A673 (cell line): ENCODE measurements around the gene CNTROB.

Experiments used
- CTCF ChIP-seq: fragments of 300-800, 200-600 bp; sonication (generic); conservative IDR thresholded peaks from 2 replicates; pipeline ENCODE4 v1.5.1; 2017; ENCODE audit warnings: low read depth, mild to moderate bottlenecking, antibody characterized with exemption, low read length, moderate library complexity, mixed read lengths
- EZH2 ChIP-seq: fragments of 200-600 bp; sonication (generic); IDR thresholded peaks from 2 replicates; pipeline ENCODE4 v1.6.1; 2017; ENCODE audit warnings: borderline replicate concordance, low read depth, mild to moderate bottlenecking, mixed read lengths, antibody characterized with exemption, low read length; ENCODE audit not compliant: poor library complexity, severe bottlenecking

- TF ChIP-seq CTCF (no peak), EZH2 (no peak)
Measured at GRCh38 chr17:7955414-7956227, 23.6 kb downstream of the CNTROB start.
